HG03097 (cell line): Measurements from ENCODE around the gene SMIM44.
"Not testable (repeated sequence)": the region's sequence is repeated elsewhere in the genome, so short reads cannot be mapped to it uniquely, and the experiment has no call there.

Source experiments
- ATAC-seq: cut with Tn5 transposase; IDR thresholded peaks from one replicate; pipeline ENCODE4 v1.9.1; 2021; ENCODE audit not compliant: unreplicated experiment, low FRiP score

The SMIM44 gene

GRCh38 chr19:3518255-3518654, 35.0 kb upstream of the SMIM44 start:
- ATAC-seq = no peak

- no peak for ATAC-seq
These were observed 34.4 kb upstream of the SMIM44 start for GRCh38 chr19:3517638-3518037.

GRCh38 chr19:3516675-3517207, 33.5 kb upstream of the SMIM44 start:
- no peak for ATAC-seq

- no peak for ATAC-seq
These were observed 32.7 kb upstream of the SMIM44 start for GRCh38 chr19:3515891-3516422.

- no peak for ATAC-seq
These were observed 31.7 kb upstream of the SMIM44 start for GRCh38 chr19:3514930-3515329.

GRCh38 chr19:3513229-3514140, 30.2 kb upstream of the SMIM44 start:
- ATAC-seq = no peak

GRCh38 chr19:3512562-3513228, 29.5 kb upstream of the SMIM44 start:
- no peak for ATAC-seq

- ATAC-seq = no peak
These were observed 28.4 kb upstream of the SMIM44 start for GRCh38 chr19:3511506-3512251.

- ATAC-seq = no peak
These were observed 27.5 kb upstream of the SMIM44 start for GRCh38 chr19:3510727-3511126.

- ATAC-seq = no peak
These were observed 26.3 kb upstream of the SMIM44 start for GRCh38 chr19:3509566-3509989.

- no peak for ATAC-seq
These were observed 25.7 kb upstream of the SMIM44 start for GRCh38 chr19:3508771-3509535.

GRCh38 chr19:3508121-3508661, 24.9 kb upstream of the SMIM44 start:
- ATAC-seq = not testable (repeated sequence)

- ATAC-seq = no peak
These were observed 24.3 kb upstream of the SMIM44 start for GRCh38 chr19:3507371-3508120.

GRCh38 chr19:3506384-3507340, 23.4 kb upstream of the SMIM44 start:
- ATAC-seq = peak; percentile 28

- ATAC-seq = peak; percentile 86
These were observed 22.6 kb upstream of the SMIM44 start, which contains the start of gene FZR1 for GRCh38 chr19:3505598-3506383. TSS of gene FZR1 (plus strand) at chr19:3506311. CDS start at chr19:3522990, 16,679 bp downstream.

GRCh38 chr19:3504735-3505134, 21.5 kb upstream of the SMIM44 start:
- ATAC-seq = no peak

- ATAC-seq = no peak
These were observed 19.9 kb upstream of the SMIM44 start for GRCh38 chr19:3503036-3503572.
